ENCODE measurements around the gene CD79B.

- TF ChIP-seq ASH2L (IDR thresholded peaks at IDR 0.05; ENCODE audit: low read length): no peak
- no peak for TF ChIP-seq TAF1 (IDR thresholded peaks at IDR 0.05; ENCODE audit: low read depth, low read length)
- no peak for TF ChIP-seq CTCF (IDR thresholded peaks at IDR 0.05; ENCODE audit: control extremely low read depth in 1 of 3, insufficient read depth in 1 of 3, low read depth in 1 of 3, low read length in 3 of 3)
- no peak for TF ChIP-seq POU5F1 (IDR thresholded peaks at IDR 0.05; ENCODE audit: low read depth, low read length)
- no peak for TF ChIP-seq EZH2 (IDR thresholded peaks at IDR 0.05; ENCODE audit: low read depth, low read length, severe bottlenecking)
- TF ChIP-seq SRF (IDR thresholded peaks at IDR 0.05; ENCODE audit: low read depth, low read length): no peak
- TF ChIP-seq TEAD4 (IDR thresholded peaks at IDR 0.05; ENCODE audit: low read depth, low read length): no peak
- TF ChIP-seq YY1 (IDR thresholded peaks at IDR 0.05; ENCODE audit: low read depth, low read length): no peak
- TF ChIP-seq MAFK (IDR thresholded peaks at IDR 0.05; ENCODE audit: low read depth, low read length): no peak
- no peak for TF ChIP-seq RAD21 (IDR thresholded peaks at IDR 0.05 in 1 of 2, conservative IDR thresholded peaks at IDR 0.05 in 1 of 2; ENCODE audit: low read depth in 2 of 2, low read length in 2 of 2)
- TF ChIP-seq TCF12 (IDR thresholded peaks at IDR 0.05; ENCODE audit: low read depth, low read length): no peak
- TF ChIP-seq CHD2 (IDR thresholded peaks at IDR 0.05; ENCODE audit: low read length): no peak
Observed at GRCh38 chr17:63929860-63930766, 2.0 kb downstream of the CD79B start.
